GM19438 (cell line): ENCODE data around the gene SEPTIN5.
"Not testable (repeated sequence)": the region's sequence is repeated elsewhere in the genome, so short reads cannot be mapped to it uniquely, and the experiment has no call there.

ENCODE experiments used
- ATAC-seq: cut with Tn5 transposase; IDR thresholded peaks from one replicate; pipeline ENCODE4 v1.9.1; 2021; ENCODE audit warnings: low read depth; ENCODE audit not compliant: unreplicated experiment

Gene SEPTIN5

DNA sequence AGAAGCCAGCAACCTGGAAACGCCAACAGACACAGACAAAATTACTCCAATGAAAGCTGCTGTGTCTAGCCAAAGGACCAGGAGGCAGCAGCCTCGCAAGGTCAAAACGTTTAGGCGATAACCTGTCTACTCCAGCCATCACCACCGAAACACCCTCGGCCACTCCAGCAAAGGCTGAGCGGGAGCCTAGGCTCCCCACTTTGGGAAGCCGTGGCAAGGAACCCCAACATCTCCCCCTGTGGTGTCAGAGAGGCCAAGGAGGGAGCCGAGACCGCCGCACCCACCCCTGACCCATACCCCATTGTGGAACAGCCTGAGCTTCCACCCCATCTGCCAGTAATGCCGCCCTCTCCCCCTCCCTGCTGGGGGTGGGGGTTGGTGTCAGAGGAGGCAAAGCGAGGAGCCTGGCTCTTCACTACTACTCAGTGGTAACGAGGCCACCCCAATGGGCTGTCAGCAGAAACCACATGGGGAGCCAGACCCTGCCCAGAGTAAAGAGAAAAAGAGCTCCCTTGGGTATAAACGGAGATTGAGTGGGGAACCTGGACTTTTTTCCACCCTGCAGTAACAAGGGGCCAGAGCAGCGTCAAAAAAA lies 33.9 kb upstream of the SEPTIN5 start:
- ATAC-seq, result no peak

GRCh38 chr22:19680911-19681862 lies 33.1 kb upstream of the SEPTIN5 start:
- ATAC-seq, result no peak

GRCh38 chr22:19681863-19682245 lies 32.4 kb upstream of the SEPTIN5 start:
- ATAC-seq, result no peak

- no peak for ATAC-seq
Observed at GRCh38 chr22:19686946-19687345, 27.4 kb upstream of the SEPTIN5 start.

DNA sequence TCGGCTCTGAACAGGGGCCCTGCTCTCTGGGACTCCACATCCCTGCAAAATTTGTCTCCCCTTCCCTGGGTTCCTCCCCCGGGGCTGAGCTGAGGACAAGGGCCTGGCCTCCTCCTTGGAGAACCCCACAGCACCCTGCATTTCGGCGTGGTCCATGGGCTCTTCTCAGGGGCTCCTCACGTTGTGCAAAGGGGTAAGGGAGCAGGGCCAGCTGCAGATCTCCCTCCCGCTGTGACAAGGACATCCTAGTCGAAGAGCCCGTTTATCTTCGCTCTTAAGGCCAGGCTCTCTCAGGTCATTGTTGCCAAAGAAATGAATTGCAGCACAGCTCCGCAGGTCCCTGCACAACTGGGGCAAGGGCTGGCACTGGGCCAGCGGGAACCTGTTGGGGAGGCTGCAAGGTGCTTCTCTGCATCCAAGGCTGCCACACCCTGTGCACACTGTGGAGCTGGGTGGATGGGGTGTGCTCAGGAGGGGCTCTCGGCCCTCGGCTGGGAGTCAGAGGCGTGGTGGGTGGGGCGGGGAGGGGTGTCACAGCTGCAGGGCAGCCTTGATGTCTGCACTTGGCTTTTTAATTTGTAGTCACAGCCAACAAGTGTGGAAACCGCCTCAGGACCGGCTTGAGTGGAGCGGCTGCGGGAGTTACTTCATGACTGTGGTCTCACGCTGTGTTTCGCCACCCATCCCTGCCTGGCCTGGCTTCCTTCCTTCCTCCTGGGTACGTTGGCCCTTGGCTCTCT lies 26.6 kb upstream of the SEPTIN5 start:
- no peak for ATAC-seq

DNA sequence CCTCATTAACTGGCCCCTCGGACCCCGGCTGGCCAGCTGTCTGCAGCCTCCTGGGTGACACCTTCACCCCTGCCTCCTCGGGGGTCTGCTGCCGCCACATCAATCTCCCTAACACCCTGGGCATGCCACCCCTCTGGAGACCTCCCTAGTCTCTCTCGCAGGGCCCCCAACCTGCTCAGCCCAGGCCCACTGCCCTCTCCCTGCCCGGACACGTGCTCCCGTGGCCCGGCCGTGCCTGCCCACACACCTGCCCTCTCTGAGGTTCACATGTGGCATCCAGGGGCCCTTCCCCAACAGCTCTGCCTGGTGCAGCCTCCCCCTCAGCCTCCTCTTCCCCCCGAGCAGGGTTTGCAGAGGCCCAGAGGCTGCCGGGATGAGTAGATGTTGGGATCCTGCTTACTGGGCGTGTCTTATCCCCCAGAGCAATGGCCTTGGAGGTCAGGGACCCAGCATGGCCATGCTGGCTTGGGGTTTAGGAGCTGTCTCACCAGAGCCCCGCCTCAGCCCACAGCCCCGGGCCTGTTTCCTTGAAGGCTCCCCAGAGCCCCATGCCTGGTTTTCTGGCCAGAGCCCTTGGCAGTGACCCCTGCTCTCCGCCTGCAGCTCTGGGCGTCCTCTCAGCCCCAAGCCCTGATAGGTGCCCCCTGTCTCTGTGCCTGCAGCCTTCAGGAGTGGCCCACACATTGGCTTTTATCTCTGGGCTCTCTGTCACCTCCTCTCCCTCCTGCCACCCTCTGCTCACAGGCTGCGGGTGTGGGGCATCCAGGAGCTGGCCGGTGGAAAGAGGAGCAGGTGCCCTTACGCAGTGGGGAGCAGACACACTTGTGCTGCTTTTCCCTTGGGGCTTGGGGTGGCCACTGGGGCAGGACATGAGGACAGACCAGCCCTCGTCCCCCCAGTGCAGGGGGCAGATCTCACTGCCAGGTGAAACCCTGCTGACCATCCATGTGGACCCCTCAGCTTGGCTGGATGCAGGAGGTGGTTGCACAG lies 25.7 kb upstream of the SEPTIN5 start:
- ATAC-seq, result no peak

DNA sequence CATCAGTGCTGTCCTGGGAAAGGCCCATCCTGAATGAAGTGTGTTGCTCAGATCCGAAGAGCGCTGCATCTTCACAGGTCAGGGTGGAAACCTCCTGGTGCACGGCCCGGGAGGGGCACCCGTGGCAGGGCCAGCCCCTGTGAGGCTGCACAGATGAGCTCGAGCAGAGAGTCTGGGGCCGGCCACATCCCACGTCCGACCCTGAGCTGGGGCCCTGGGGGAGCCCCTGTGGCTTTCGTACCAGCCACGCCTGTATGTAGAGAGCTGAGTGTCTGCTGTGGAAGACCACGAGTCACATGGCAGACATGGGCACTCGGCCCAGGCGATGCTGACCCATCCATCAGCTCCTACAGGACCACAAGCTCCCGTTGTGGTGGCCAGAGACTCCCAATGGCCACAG lies 24.9 kb upstream of the SEPTIN5 start:
- ATAC-seq, result no peak

DNA sequence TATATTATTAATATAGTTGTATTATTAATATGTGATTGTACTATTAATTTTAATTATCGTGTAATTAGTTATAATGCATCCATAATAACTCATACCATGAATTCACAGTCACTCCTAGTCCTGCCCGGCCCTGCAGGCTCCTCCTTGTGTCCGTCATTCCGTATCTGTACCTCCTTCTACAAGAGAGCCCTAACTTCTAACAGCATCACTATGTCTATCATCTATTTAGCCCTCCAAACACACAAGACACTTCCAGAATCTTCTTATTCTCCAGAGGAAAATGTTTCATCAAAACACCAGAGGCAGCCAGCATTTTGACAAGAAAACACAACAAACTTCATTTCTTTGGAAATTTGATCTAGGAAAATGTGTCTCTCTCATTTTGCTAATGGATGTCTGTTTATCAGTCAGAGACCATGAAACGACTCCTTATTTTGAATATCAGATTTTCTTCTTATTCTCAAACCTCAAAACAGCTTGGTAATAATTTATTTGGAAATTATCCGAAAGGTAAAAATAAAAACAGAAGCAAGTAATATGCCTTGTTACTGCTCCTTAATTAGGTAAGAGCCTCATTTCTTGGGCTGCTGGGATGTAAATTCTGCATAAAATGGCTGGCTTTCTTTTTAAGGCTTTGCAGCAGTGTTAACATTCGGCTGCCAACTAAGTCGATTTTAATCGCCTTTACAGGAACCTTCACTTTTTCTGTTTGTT lies 23.1 kb upstream of the SEPTIN5 start:
- ATAC-seq, result no peak

DNA sequence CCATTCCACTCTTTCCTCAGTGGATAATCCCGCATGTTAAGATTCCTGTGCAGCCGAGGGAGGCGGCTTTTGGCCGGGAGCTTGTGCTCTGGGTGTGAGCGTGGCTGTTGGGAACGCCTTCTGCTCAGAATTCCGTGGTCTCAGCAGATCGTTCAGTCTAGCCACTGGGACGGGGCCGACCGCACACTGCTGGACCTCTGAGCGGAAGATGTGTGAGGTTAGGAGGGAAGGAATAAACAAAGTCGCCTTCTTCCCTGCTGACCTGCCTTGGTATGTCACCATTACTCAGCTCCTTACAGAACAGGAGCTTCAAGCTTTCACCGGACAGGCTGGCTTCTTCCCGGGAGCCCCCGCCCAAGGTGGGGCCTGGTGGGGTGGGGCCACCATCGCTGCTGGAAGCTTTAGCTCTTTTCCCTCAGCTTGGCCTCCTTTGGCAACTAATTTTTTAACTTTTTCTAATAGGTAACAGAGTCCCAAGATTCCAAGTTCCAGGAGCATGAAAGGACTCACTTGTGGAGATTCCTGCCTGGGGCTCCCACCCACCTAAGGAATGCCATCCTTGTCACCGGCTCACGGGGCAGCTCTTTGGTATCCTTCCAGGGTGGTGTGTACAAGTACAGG lies 22.5 kb upstream of the SEPTIN5 start:
- ATAC-seq, result no peak

DNA sequence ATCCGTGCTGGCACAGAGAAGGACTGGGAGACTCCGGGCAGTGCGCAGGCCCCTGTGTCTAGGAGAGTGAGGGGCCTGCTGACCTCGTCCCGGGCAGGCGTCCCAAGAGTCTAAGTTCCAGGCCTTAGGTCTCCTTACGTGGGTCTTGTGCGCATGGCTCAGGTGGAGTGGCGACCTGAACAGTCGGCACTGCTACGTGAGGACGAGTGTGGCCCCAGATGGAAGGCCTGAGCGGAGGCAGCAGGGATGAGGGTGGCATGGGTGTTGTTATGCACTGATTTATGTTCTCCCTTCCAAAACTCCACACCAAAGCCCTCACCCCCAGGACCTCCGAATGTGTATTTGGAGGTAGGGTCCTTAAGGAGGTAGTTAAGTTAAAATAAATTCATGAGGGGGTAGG lies 20.7 kb upstream of the SEPTIN5 start:
- ATAC-seq, result no peak

DNA sequence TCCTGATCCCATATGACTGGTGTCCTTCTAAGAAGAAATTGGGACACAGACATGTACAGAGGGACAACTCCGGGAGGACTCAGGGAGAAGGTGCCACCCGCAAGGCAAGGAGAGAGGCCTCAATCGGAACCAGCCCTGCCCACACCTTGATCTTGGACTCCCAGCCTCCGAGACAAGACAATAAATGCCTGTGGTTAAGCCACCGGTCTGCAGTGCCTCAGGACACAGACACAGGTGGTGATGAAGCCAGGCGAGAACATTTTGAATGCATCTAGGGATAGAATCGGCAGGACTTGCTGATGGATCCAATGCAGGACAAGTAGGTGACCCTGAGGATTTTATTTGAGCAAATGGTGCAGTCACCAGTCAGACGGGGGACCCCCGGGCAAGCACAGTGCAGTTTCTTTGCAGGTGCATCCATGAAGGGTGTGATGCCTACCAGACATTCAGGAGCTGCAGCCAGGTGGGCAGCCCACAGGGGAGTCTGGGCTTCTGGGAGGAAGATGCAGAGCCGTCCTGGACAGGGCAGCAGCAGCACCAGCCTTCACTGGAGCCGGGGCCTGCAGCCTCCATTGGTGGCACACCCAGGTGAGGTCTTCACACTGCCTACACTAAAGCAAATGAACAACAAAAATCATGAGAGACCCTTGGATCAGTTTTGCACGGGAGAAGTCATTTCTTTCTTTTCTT lies 20.2 kb upstream of the SEPTIN5 start:
- ATAC-seq, result no peak

DNA sequence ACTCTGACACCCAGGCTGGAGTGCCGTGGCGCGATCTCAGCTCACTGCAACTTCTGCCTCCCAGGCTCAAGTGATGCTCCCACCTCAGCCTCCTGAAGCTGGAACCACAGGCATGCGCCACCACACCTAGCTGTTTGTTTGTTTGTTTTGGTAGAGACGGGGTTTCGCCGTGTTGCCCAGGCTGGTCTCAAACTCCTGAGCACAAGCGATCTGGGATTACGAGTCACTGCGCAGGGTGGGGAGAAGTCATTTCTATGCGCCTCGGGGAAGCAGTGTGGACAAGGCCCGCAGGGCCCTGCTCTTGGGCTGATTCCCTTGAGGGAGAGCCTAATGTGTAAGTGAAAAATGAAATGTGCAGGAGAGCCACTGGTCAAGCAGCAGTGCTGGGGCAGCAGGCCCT lies 19.6 kb upstream of the SEPTIN5 start:
- no peak for ATAC-seq

- ATAC-seq, result no peak
Observed at GRCh38 chr22:19696504-19697276, 17.6 kb upstream of the SEPTIN5 start.

- not testable (repeated sequence) for ATAC-seq
Observed at GRCh38 chr22:19697871-19698270, 16.4 kb upstream of the SEPTIN5 start.

GRCh38 chr22:19700790-19701419 lies 13.4 kb upstream of the SEPTIN5 start:
- no peak for ATAC-seq

GRCh38 chr22:19701420-19702145 lies 12.7 kb upstream of the SEPTIN5 start:
- ATAC-seq, result no peak

DNA sequence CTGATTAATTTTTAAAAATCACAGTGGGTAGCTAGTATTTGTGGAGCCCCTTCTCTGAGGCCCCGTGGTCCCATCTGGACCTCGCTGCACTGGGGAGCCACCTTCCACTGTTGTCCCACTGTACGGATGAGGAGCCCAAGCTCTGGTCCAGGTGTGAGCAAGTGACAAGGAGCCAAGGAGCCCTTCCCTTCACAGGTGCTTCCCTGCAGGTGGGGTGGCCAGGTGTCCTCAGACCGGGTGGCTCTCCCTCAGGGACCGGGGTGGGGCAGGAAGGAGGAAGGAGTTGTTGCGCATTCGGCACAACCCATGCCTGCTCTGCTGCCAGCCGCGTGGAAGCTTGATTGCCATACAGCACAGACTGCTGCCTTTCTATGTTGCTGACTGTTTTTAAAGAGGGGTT lies 10.4 kb upstream of the SEPTIN5 start:
- no peak for ATAC-seq
